GM12878 (cell line): ENCODE data around the gene XCR1.
"Not testable (repeated sequence)": the region's sequence is repeated elsewhere in the genome, so short reads cannot be mapped to it uniquely, and the experiment has no call there.

Experiments used
- CHD1 ChIP-seq: IDR thresholded peaks from 2 replicates; pipeline ENCODE4 v1.6.1; 2012; ENCODE audit warnings: low read depth, low read length, improper control_type of control experiment
- CTCF ChIP-seq, 3 experiments: IDR thresholded peaks in 2 of 3; conservative IDR thresholded peaks in 1 of 3; 2 replicates each; pipeline ENCODE4 v1.5.1; 2011; ENCODE audit warnings: low read depth in 3 of 3, low read length in 3 of 3, mild to moderate bottlenecking in 3 of 3, control low read depth in 2 of 3, moderate library complexity in 2 of 3, inconsistent platforms in 1 of 3, mixed read lengths in 1 of 3; ENCODE audit not compliant: control insufficient read depth in 2 of 3, insufficient read depth in 1 of 3; ENCODE audit errors: extremely low read depth in 1 of 3
- ELK1 ChIP-seq: IDR thresholded peaks from 2 replicates; pipeline ENCODE4 v1.6.1; 2012; ENCODE audit warnings: low read depth, low read length, improper control_type of control experiment
- EZH2 ChIP-seq: IDR thresholded peaks from 2 replicates; pipeline ENCODE4 v1.6.1; 2012; ENCODE audit warnings: low read depth, mild to moderate bottlenecking, control low read depth, inconsistent platforms, low read length, borderline replicate concordance; ENCODE audit not compliant: control insufficient read depth
- JUND ChIP-seq: IDR thresholded peaks from 2 replicates; pipeline ENCODE4 v1.6.1; 2012; ENCODE audit warnings: low read depth, mild to moderate bottlenecking, low read length, improper control_type of control experiment, moderate library complexity
- MYC ChIP-seq: IDR thresholded peaks from 2 replicates; pipeline ENCODE4 v1.6.1; 2011; ENCODE audit warnings: mild to moderate bottlenecking, low read length, moderate library complexity, inconsistent platforms; ENCODE audit not compliant: insufficient read depth, insufficient replicate concordance, insufficient read length, severe bottlenecking
- NR2C1 ChIP-seq: fragments of 450-650 bp; IDR thresholded peaks from 2 replicates; pipeline ENCODE4 v1.6.1; 2017; ENCODE audit warnings: antibody characterized with exemption, mild to moderate bottlenecking, moderate library complexity
- POLR2A ChIP-seq: IDR thresholded peaks from 2 replicates; pipeline ENCODE4 v1.6.1; 2011; ENCODE audit warnings: low read depth, mild to moderate bottlenecking, low read length
- RELA ChIP-seq: fragments of 450-650 bp; IDR thresholded peaks from 2 replicates; pipeline ENCODE4 v1.8.0; 2014; ENCODE audit warnings: borderline replicate concordance; ENCODE audit not compliant: partially characterized antibody
- SP1 ChIP-seq: IDR thresholded peaks from one replicate; pipeline ENCODE4 v1.6.1; 2011; ENCODE audit warnings: low read depth, low read length
- SUZ12 ChIP-seq: fragments of 200-600 bp; sonication (generic); IDR thresholded peaks from one replicate; pipeline ENCODE4 v1.6.1; 2018; ENCODE audit warnings: antibody characterized with exemption, mild to moderate bottlenecking; ENCODE audit not compliant: unreplicated experiment
- TARDBP ChIP-seq: IDR thresholded peaks from 2 replicates; pipeline ENCODE4 v1.6.1; 2016; ENCODE audit warnings: borderline replicate concordance
- USF2 ChIP-seq: IDR thresholded peaks from 2 replicates; pipeline ENCODE4 v1.6.1; 2011; ENCODE audit warnings: low read depth, low read length, improper control_type of control experiment, borderline replicate concordance
- ZNF384 ChIP-seq: IDR thresholded peaks from 2 replicates; pipeline ENCODE4 v1.6.1; 2012; ENCODE audit warnings: low read depth, mild to moderate bottlenecking, low read length, improper control_type of control experiment, borderline replicate concordance

GRCh38 chr3:46053761-46054515 is 26.7 kb upstream of the XCR1 start:
- TF ChIP-seq CHD1; SUZ12; USF2; RELA; CTCF (IDR thresholded peaks at IDR 0.05 in 2 of 3, conservative IDR thresholded peaks at IDR 0.05 in 1 of 3; ENCODE audit: control insufficient read depth in 2 of 3, extremely low read depth in 1 of 3, insufficient read depth in 1 of 3, low read depth in 3 of 3, low read length in 3 of 3); EZH2; JUND; NR2C1; ELK1; MYC; ZNF384; POLR2A; TARDBP; SP1: not testable (repeated sequence)
